ENCODE data around the gene MAPKBP1.

Gene MAPKBP1

DNA sequence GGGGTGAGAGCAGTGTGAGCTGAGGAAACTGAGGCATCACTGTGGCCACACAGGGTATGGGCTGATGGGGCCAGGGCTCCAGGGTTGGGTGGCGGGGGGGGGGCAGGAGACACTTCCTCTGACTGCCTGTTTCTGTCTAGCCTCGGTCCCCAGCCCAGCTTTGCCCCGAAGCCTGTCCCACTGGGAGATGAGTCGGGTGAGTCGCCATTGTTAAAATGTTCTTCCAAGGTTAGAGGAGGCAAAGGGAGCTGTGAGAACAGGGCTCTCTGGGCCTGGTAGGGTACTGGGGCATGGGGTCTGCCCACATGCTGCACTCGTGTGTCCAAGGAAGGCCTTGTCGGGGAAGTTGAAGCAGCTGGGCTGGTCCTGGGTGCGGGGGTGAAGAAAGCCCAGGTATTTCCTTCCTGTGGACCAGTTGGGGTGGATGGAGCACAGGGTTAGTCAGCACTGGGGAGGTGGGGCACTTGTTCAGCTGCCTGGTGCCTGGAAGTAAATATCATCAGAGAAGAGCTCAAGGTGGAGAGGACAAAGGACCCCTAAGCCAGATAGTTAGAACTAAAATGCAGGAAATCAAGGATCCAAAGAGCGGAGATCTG is 45.3 kb downstream of the MAPKBP1 start:
- TF ChIP-seq, protein P1, sequence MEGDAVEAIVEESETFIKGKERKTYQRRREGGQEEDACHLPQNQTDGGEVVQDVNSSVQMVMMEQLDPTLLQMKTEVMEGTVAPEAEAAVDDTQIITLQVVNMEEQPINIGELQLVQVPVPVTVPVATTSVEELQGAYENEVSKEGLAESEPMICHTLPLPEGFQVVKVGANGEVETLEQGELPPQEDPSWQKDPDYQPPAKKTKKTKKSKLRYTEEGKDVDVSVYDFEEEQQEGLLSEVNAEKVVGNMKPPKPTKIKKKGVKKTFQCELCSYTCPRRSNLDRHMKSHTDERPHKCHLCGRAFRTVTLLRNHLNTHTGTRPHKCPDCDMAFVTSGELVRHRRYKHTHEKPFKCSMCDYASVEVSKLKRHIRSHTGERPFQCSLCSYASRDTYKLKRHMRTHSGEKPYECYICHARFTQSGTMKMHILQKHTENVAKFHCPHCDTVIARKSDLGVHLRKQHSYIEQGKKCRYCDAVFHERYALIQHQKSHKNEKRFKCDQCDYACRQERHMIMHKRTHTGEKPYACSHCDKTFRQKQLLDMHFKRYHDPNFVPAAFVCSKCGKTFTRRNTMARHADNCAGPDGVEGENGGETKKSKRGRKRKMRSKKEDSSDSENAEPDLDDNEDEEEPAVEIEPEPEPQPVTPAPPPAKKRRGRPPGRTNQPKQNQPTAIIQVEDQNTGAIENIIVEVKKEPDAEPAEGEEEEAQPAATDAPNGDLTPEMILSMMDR (IDR thresholded peaks at IDR 0.05), result no peak
- peak overlapping the region; percentile 42 for H3K27ac Mint-ChIP-seq
- no peaks in the 10 kb centered on the region for H3K4me1 Mint-ChIP-seq
- H3K4me3 Mint-ChIP-seq, result no peak overlapping the region
- DNase-seq, result no peak
- H3K27me3 Mint-ChIP-seq (ENCODE audit: low read depth, poor library complexity), result peaks cover 7% of the 10 kb centered on the region
- peaks cover 25% of the 10 kb centered on the region for H3K36me3 Mint-ChIP-seq (ENCODE audit: low read depth)
- no peaks in the 10 kb centered on the region for H3K9me3 Mint-ChIP-seq

DNA sequence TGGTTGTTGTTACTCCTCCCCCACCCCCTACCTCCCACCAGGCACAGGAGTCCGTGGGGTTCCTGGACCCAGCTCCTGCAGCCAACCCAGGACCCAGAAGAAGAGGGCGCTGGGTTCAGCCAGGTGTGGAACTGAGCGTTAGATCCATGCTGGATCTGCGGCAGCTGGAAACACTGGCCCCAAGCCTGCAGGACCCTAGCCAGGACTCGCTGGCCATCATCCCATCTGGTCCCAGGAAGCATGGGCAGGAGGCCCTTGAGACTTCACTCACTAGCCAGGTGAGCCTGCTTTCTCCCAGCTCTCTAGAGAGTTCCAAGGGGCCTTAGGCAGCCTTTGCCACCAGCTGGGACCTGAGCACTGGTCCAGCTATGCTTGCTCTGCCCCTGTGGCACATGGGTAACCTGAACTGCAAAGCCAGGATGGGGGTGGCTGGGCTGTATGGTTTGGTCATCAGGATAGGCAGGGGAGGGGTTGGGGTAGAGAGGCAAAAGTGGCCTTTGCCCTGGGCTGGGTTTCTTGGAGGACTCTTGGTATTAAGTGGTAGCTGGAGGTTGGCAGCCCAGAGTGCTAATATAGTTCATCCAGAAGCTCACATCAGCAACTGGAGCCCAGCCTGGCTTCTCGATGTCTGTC is 46.6 kb downstream of the MAPKBP1 start:
- peaks cover 7% of the 10 kb centered on the region for H3K27me3 Mint-ChIP-seq (ENCODE audit: low read depth, poor library complexity)
- H3K4me1 Mint-ChIP-seq, result no peaks in the 10 kb centered on the region
- no peak for DNase-seq
- H3K27ac Mint-ChIP-seq, result no peak overlapping the region
- peaks cover 25% of the 10 kb centered on the region for H3K36me3 Mint-ChIP-seq (ENCODE audit: low read depth)
- no peaks in the 10 kb centered on the region for H3K9me3 Mint-ChIP-seq
- H3K4me3 Mint-ChIP-seq, result no peak overlapping the region
- TF ChIP-seq, protein P1 (IDR thresholded peaks at IDR 0.05), result no peak

DNA sequence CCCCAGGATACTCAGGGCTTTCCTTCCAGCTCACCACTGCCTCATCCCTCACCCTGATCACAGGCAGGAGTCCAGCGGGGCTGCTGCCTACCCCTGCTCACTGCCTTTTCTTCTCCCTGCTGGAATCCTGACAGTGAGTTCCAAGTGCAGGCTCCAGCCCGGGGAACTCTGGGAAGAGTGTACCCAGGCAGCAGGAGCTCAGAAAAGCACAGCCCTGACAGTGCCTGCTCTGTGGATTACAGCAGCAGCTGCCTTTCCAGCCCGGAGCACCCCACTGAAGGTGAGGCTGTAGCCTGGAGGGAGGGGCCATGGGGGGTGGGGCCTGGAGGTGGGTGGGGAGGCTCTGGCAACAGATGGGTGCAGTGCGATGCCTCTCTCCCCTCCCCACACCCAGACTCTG is 47.5 kb downstream of the MAPKBP1 start:
- DNase-seq, result no peak
- Mint-ChIP-seq H3K27me3 (ENCODE audit: low read depth, poor library complexity) (peaks cover 14% of the 10 kb centered on the region), H3K4me1 (no peaks in the 10 kb centered on the region), H3K9me3 (no peaks in the 10 kb centered on the region), H3K27ac (peak overlapping the region; percentile 90), H3K4me3 (no peak overlapping the region), H3K36me3 (ENCODE audit: low read depth) (peaks cover 24% of the 10 kb centered on the region)
- TF ChIP-seq, protein P1 (IDR thresholded peaks at IDR 0.05), result no peak

DNA sequence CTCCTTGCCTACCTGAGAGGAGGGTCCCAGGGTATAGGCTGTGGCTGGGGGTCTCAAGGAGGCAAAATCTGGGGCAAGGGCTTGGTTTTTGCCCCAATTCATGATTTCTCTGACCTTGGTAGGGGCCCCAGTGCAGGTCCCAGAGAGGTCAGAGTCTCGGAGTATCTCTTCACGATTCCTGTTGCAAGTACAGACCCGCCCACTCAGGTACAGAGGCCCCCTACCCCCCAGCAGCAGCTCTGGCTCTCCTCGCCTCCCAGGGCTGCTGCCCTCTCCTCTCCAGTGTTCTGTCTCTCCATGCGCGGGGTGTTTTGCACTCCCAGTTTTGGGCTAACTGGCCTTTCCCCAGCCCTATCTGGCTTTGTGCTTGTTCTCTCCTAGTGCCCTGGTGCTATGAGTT is 48.2 kb downstream of the MAPKBP1 start:
- H3K27ac Mint-ChIP-seq, result no peak overlapping the region
- DNase-seq, result no peak
- H3K9me3 Mint-ChIP-seq, result no peaks in the 10 kb centered on the region
- H3K4me1 Mint-ChIP-seq, result no peaks in the 10 kb centered on the region
- H3K27me3 Mint-ChIP-seq (ENCODE audit: low read depth, poor library complexity), result peaks cover 20% of the 10 kb centered on the region
- H3K4me3 Mint-ChIP-seq, result no peak overlapping the region
- peaks cover 20% of the 10 kb centered on the region for H3K36me3 Mint-ChIP-seq (ENCODE audit: low read depth)
- TF ChIP-seq, protein P1 (IDR thresholded peaks at IDR 0.05), result no peak

DNA sequence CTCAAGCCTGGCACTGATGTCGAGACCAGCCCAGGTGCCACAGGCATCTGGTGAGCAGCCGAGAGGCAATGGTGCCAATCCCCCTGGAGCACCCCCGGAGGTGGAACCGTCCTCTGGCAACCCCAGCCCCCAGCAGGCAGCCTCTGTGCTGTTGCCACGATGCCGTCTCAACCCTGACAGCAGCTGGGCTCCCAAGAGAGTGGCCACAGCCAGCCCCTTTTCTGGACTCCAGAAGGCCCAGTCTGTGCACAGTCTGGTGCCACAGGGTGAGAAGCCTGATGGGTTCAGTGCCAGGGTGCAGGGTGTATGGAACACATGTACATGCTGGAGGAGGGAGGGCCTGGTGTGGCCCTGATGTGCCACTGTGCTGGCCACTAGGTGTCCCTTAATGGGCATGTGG is 48.7 kb downstream of the MAPKBP1 start:
- Mint-ChIP-seq H3K27ac (no peak overlapping the region), H3K4me3 (no peak overlapping the region), H3K9me3 (no peaks in the 10 kb centered on the region), H3K36me3 (ENCODE audit: low read depth) (peaks cover 16% of the 10 kb centered on the region), H3K27me3 (ENCODE audit: low read depth, poor library complexity) (peaks cover 25% of the 10 kb centered on the region), H3K4me1 (no peaks in the 10 kb centered on the region)
- no peak for DNase-seq
- TF ChIP-seq, protein P1 (IDR thresholded peaks at IDR 0.05), result no peak

- TF ChIP-seq, protein P1 (IDR thresholded peaks at IDR 0.05), result no peak
- no peak overlapping the region for H3K27ac Mint-ChIP-seq
- peaks cover 23% of the 10 kb centered on the region for H3K27me3 Mint-ChIP-seq (ENCODE audit: low read depth, poor library complexity)
- H3K4me3 Mint-ChIP-seq, result no peak overlapping the region
- H3K36me3 Mint-ChIP-seq (ENCODE audit: low read depth), result peaks cover 11% of the 10 kb centered on the region
- H3K9me3 Mint-ChIP-seq, result no peaks in the 10 kb centered on the region
- peaks cover 2% of the 10 kb centered on the region for H3K4me1 Mint-ChIP-seq
- no peak for DNase-seq
Measured at GRCh38 chr15:41823502-41823901, 49.2 kb downstream of the MAPKBP1 start.

Data from nephron progenitor cell (in vitro differentiated cells).